Ovary (tissue), 9 donors: ENCODE data around the gene KBTBD7. TPM values are rescaled to one million over a fixed set of nuclear protein-coding genes. Genes with fewer than 3 reads are reported as not detected.
"Not testable (repeated sequence)": the region's sequence is repeated elsewhere in the genome, so short reads cannot be mapped to it uniquely, and the experiment has no call there.

ENCODE experiments used
- DNase-seq, 5 donors: peaks; one replicate each; pipeline ENCODE4 v3.0.0-alpha.2; 2019 to 2020
- H3K27ac ChIP-seq, 2 donors: fragments of 200-600 bp; one replicate each; pipeline versions ENCODE4 v1.5.1 to v1.8.0; 2019 to 2022
- H3K27me3 ChIP-seq: fragments of 200-600 bp; one replicate; pipeline ENCODE4 v1.8.0; 2022
- H3K36me3 ChIP-seq: fragments of 200-600 bp; sonication (generic); one replicate; pipeline ENCODE4 v1.5.1; 2019
- H3K4me1 ChIP-seq: one replicate; pipeline ENCODE4 v1.8.1; 2013; ENCODE audit warnings: mild to moderate bottlenecking, moderate library complexity; ENCODE audit not compliant: insufficient read depth
- H3K4me3 ChIP-seq: fragments of 200-600 bp; sonication (generic); one replicate; pipeline ENCODE4 v1.5.1; 2017
- H3K9me3 ChIP-seq, 2 donors: fragments of 200-600 bp in 1 of 2; sonication (generic) in 1 of 2; one replicate each; pipeline versions ENCODE4 v1.5.1 to v1.8.1; 2013 to 2019; ENCODE audit warnings: mild to moderate bottlenecking in 1 of 2, moderate library complexity in 1 of 2
- EP300 ChIP-seq: sonication (generic); formaldehyde crosslinking; IDR thresholded peaks from one replicate; pipeline ENCODE4 v1.6.1; 2017; ENCODE audit warnings: antibody characterized with exemption
- POLR2A ChIP-seq: fragments of 450-650 bp; IDR thresholded peaks from one replicate; pipeline ENCODE4 v1.6.1; 2017; ENCODE audit warnings: antibody characterized with exemption, mild to moderate bottlenecking, moderate library complexity
- WGBS, 3 donors: extraction: QIAGEN DNeasy Blood & Tissue Kit in 1 of 3; methylation state at CpG; one replicate each; pipeline versions ENCODE4 v1.1.5 to v1.1.7; 2013 to 2017; 5-methylcytosine and 5-hydroxymethylcytosine counted together
- intact Hi-C, 4 donors: fragments of 100-400 bp; cut with DNase I; formaldehyde crosslinking; loops; one replicate each; pipeline versions ENCODE4 v1.11.0 to v1.15.1; 2022 to 2023
- polyA plus RNA-seq, 2 donors: library from polyadenylated mRNA; stranded (reverse); fragments of 200-250 nt in 1 of 2; fragments of 350-450 nt in 1 of 2; fragmentation: Illumina TruSeq in 1 of 2; extraction: RNeasy Lipid Tissue Mini Kit (QIAGEN cat#74804) in 1 of 2; gene quantifications; one replicate each; pipeline ENCODE4 v1.2.3, GENCODE V29; 2013 to 2014
- total RNA-seq, 7 donors: library from RNA; depleted of rRNA in 2 of 7; stranded (reverse); fragments of >200 nt in 2 of 7; fragmentation: NEBNext Ultra II Directional in 3 of 7; extraction: Animal tissue kit (Norgen Biotek cat#: 25700) in 3 of 7; gene quantifications; one replicate each; pipeline versions ENCODE4 v1.1.0 to v1.2.4, GENCODE V29; 2016 to 2023
- TF ChIP-seq, protein P1 (sequence below), 3 donors: fragments of 450-650 bp in 2 of 3; fragments of 200-600 bp in 1 of 3; IDR thresholded peaks; one replicate each; pipeline versions ENCODE4 v1.5.1 to v1.8.0; 2016 to 2022; ENCODE audit warnings: antibody characterized with exemption in 3 of 3, mild to moderate bottlenecking in 1 of 3
- donor health status: DM: no; HTN: no; CAD: no; lungs with moderate emphysema.
- donor health status: DM: no; HTN: no; CAD: no.
- donor health status: Bipolar disorder and iron deficiency.
- donor health status: DM: yes; HTN: yes; CAD: no.
- donor health status: DM: no; HTN: no; CAD: no.
- donor health status: DM: yes; HTN: yes; CAD: no.

The KBTBD7 gene
- total and polyA plus RNA-seq, 9 donors = 3.9 to 11.8 (median 6.6) TPM

DNA sequence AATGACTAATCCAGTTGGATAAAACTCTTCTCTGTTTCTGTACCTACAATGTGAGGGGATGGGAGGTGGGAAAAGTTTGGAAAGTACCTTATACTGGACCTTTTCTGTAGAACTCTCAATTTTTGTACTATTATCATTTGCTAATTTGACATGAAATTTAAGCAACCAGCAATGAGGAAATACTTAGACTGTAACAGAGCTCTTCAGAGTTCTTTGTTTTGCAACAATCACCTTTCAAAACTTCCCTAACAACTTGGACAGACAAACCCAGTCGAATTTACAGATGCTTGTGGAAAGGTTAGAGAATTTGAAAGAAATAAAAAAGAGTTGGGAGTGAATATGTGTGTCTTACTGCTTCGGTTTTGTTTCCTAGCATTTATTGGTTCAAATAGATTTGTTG lies 16.8 kb downstream of the KBTBD7 start:
- TF ChIP-seq POLR2A (no peak), EP300 (no peak)
- TF ChIP-seq, protein P1, sequence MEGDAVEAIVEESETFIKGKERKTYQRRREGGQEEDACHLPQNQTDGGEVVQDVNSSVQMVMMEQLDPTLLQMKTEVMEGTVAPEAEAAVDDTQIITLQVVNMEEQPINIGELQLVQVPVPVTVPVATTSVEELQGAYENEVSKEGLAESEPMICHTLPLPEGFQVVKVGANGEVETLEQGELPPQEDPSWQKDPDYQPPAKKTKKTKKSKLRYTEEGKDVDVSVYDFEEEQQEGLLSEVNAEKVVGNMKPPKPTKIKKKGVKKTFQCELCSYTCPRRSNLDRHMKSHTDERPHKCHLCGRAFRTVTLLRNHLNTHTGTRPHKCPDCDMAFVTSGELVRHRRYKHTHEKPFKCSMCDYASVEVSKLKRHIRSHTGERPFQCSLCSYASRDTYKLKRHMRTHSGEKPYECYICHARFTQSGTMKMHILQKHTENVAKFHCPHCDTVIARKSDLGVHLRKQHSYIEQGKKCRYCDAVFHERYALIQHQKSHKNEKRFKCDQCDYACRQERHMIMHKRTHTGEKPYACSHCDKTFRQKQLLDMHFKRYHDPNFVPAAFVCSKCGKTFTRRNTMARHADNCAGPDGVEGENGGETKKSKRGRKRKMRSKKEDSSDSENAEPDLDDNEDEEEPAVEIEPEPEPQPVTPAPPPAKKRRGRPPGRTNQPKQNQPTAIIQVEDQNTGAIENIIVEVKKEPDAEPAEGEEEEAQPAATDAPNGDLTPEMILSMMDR (IDR thresholded peaks at IDR 0.05) = no peak
- no peak for DNase-seq
- H3K4me3 ChIP-seq = no peak overlapping the region
- no peaks in the 10 kb centered on the region for H3K27me3 ChIP-seq
- intact Hi-C loops = no loop called here
- 38 to 40% (median 40%) methylated on average over 2 of the region's 2 CpGs for WGBS, 3 donors
- H3K27ac ChIP-seq = no peak overlapping the region
- H3K36me3 ChIP-seq = no peaks in the 10 kb centered on the region
- no peaks in the 10 kb centered on the region for H3K4me1 ChIP-seq
- H3K9me3 ChIP-seq = no peaks in the 10 kb centered on the region

DNA sequence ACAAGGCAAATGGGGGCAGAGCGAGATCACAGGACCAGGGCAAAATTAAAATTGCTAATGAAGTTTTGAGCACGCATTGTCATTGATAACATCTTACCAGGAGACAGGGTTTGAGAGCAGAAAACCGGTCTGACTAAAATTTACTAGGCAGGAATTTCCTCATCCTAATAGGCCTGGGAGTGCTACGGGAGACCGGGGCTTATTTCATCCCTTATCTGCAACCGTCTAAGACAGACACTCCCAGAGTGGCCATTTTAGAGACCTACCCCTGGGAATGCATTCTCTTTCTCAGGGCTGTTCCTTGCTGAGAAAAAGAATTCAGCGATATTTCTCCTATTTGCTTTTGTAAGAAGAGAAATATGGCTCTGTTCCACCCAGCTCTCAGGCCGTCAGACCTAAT lies 18.8 kb downstream of the KBTBD7 start:
- H3K27ac ChIP-seq, H3K36me3 ChIP-seq, H3K4me3 ChIP-seq, DNase-seq, intact Hi-C loops, H3K9me3 ChIP-seq, H3K4me1 ChIP-seq, H3K27me3 ChIP-seq: not testable (repeated sequence)
- WGBS, 3 donors = 87 to 91% (median 88%) methylated on average over 8 of the region's 8 CpGs

DNA sequence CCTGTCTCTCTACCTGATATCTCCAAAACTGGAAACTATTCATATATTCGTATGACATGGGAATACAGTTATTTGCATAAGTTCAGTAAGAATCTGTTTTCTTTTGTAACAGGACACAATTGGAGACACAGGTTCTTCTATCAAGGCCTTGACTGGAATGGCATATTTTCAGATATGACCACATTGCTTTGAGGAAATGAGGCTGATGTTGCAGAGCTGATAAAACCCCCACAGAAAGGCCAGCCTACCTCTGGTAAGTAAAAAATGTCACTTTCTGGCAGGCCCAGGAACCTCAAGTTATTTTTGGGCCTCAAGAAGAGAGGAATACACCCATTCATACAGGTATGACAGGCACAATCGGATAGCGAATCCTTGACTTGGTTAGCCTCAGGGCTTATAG lies 32.2 kb downstream of the KBTBD7 start:
- TF ChIP-seq, protein P1 (IDR thresholded peaks at IDR 0.05) = no peak
- no peak for TF ChIP-seq EP300
- TF ChIP-seq POLR2A = no peak
- no peaks in the 10 kb centered on the region for H3K36me3 ChIP-seq
- no peaks in the 10 kb centered on the region for H3K9me3 ChIP-seq
- no peaks in the 10 kb centered on the region for H3K27me3 ChIP-seq
- DNase-seq = no peak
- 88 to 97% (median 93%) methylated on average over 3 of the region's 3 CpGs for WGBS, 3 donors
- no peak overlapping the region for H3K27ac ChIP-seq
- H3K4me1 ChIP-seq = no peaks in the 10 kb centered on the region
- intact Hi-C loops = no loop called here
- H3K4me3 ChIP-seq = no peak overlapping the region

DNA sequence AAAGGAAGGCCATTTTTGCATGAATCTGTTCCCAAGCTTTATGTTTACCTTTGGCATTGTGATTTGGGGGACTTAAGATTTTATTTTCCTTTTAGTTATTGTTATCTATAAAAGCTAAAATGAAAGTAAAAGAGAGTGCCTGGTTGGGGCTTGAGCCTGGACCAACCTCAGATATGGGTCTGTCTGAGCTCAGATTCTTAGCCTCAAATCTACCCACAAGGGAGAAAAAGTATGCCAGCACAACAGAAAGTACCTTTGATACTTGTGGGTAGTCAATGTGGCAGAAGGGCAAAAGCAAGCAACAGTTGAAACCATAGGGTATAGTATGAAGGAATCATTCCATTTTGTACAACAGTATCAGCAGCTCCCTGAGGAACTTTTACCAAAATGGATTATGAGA lies 35.2 kb downstream of the KBTBD7 start:
- Histone ChIP-seq H3K27ac (no peak overlapping the region), H3K36me3 (no peaks in the 10 kb centered on the region), H3K27me3 (no peaks in the 10 kb centered on the region), H3K9me3 (no peaks in the 10 kb centered on the region), H3K4me1 (no peaks in the 10 kb centered on the region), H3K4me3 (no peak overlapping the region)
- intact Hi-C loops = no loop called here
- no peak for DNase-seq
- TF ChIP-seq, protein P1 (IDR thresholded peaks at IDR 0.05) = no peak

GRCh38 chr13:41157048-41157717 lies 37.2 kb downstream of the KBTBD7 start:
- Histone ChIP-seq H3K4me1 (no peaks in the 10 kb centered on the region), H3K9me3 (no peaks in the 10 kb centered on the region), H3K36me3 (no peaks in the 10 kb centered on the region), H3K4me3 (no peak overlapping the region), H3K27ac (no peak overlapping the region), H3K27me3 (no peaks in the 10 kb centered on the region)
- no peak for DNase-seq
- 92 to 95% (median 93%) methylated on average over 4 of the region's 4 CpGs for WGBS, 3 donors
- TF ChIP-seq, protein P1 (IDR thresholded peaks at IDR 0.05) = no peak
- TF ChIP-seq EP300 (no peak), POLR2A (no peak)
- intact Hi-C loops = no loop called here
